Measurements from ENCODE around the gene SST.
A peak's percentile ranks its signal among the peaks of the same experiment; 100 is the strongest.

The SST gene

GRCh38 chr3:187626581-187626980 lies 43.6 kb downstream of the SST start:
- no peak for DNase-seq

DNA sequence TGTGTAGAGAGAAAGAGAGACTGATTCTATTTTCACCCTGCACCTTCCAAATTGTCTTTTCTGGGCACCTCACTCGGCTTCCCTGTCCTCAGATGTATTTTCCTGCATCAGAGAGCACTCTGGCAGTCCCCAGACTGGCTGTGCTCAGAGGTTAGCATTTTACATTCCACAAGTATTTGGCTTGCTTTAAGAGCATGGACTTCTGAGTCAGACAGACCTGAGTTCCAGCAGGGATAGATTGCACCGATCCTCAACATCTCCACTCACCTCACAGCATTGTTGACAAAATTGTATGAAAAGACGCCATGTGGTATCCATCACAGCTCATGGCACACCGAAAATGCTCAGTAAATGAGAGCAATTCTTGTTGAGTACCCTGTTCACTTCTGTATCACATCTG lies 45.6 kb downstream of the SST start:
- no peak for DNase-seq

DNA sequence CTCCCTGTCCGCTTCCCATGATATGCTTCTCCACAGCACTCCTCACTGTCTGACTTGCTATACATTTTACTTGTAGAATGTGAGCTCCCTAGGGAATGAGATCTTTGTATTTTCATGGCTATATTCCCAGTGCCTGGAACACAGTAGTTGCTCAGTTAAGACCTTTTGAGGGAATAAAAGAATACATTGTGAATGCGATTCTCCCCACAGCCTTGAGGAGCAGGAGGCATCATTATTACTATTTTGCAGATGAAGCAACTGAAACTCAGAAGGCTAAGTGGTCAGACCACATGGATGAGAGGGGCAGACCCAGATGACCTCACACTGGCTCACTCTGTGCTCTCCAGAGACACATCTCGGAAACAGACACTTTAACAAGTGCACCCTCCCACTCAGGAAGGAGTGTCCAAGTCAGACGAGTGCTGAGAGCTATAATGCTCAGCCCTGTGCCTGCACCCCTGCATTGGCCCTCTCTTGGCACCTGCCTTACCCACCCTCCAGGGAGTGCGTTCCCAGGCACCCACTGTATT lies 46.8 kb downstream of the SST start:
- DNase-seq: peak; percentile 66

DNA sequence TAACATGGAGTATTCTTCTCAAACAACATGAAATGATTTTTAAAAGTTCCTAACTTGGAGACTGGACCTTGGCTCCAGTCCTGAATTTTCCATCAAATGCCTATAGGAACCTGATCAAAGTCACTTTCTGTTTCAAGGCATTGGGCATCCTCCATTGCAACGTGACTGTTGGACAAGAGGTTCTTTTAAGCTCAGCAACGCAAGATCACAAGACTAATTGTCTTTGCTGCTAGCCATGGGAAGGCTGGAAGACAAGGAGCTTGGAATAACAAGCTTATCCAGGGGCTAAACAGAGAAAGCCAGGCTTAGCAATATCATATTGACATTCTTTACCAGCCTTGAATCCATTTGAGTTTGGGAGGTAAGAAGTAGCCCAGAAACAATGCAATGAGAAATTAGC lies 48.3 kb downstream of the SST start:
- no peak for DNase-seq

GRCh38 chr3:187619461-187619860 lies 50.7 kb downstream of the SST start:
- no peak for DNase-seq
